Frontal cortex (tissue), 4 donors: ENCODE measurements around the gene ARHGDIA. TPM values are rescaled to one million over a fixed set of nuclear protein-coding genes. Genes with fewer than 3 reads are reported as not detected.

Source experiments
- DNase-seq, 2 donors: peaks; one replicate each; pipeline ENCODE4 v3.0.0; 2012; ENCODE audit warnings: low spot score in 2 of 2
- FAIRE-seq: peaks from 2 replicates; lab custom pipeline; 2012; peaks lifted over from hg19 to GRCh38; lab: Jason Lieb, UNC
- total RNA-seq: library from RNA; depleted of rRNA; stranded (reverse); fragments of >200 nt; gene quantifications from one replicate; pipeline ENCODE4 v1.2.3, GENCODE V29; 2014
- donor health status: control.
- donor health status: control.
- donor health status: control.

Gene ARHGDIA
- total RNA-seq, 1 donor from 2014 or later, result 22.4 TPM

DNA sequence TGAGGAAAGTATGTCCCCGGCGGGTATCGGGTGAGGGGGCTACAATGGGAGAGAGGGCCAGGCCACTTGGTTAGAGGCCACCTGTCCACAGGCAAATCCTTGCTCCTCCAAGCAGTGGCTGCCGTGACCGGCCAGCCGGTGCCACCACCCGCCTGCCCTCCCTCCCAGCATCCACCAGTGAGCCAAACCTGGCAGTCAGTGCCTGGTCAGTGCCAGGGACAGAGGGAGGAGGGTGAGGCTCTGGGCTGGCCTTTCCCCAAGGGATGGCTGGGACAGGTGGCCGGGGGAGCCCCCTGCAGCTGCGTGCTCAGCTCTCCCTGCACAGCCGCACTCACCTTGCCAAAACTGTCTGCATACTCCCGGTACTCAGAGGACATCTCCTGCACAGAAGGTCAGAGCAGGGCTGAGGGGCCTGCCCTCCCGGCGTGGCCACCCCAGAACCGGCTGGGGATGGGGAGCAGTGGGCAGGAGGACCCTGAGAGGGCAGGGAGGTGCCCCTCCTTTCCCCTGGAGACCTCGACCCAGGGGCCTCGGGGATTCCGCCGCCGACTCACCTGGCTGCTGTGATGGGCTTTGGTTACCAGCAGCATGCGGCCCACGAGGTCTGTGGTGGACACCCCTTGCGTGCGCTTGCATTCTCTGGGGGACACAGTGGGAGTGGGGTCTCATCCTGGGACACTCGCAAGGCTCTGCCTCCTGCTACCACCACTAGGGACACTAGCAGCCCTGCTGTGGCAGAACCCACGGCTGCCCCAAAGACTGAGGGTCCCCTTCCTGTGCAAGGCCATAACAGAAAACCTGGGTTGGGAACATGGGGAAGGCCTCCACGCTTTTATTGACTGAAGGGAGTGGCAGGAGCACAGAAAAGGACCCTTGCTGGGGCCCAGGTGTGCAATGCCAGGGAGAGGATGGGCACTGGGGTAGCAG lies 36.3 kb upstream of the ARHGDIA start:
- FAIRE-seq (no peak), DNase-seq (no peak)

DNA sequence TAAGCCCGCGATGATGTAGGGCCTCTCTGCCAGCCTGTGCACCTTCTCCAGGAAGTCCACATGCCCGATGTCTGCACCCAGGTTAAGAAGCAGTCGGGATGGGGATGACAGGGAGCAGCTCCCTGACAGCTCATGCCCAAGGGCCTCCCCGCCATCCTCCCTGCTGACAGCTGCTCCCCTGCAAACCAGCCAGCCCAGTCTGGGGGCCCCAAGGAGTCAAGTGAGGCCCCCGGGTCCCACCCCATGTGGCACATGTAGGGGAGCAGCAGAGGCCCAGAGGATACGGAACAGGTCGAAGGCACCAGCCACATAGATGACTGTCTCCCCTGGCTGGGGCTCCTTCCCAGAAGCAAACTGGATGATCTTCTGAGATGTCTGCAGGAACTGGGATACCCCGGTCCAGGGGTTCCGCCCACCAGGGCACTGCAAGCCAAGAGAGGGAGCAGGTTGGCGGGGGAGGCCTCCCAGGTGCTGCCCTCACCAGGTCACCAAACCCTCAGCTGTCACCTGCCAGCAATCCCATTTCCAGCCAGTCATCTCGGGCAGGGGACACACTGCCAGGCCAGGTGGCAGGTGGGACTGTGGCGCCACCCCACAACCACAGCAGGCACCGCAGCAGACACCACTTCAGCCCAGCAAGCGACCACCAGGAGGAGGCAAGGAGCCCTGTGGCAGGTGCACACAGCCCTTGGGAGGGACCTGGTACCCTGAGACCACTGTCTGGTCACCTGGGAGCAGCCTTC lies 35.5 kb upstream of the ARHGDIA start:
- DNase-seq (no peak), FAIRE-seq (no peak)

GRCh38 chr17:81905993-81906392 lies 34.9 kb upstream of the ARHGDIA start:
- FAIRE-seq (no peak), DNase-seq (no peak)

GRCh38 chr17:81905424-81905875 lies 34.3 kb upstream of the ARHGDIA start:
- DNase-seq (no peak), FAIRE-seq (no peak)

GRCh38 chr17:81904600-81905423 lies 33.7 kb upstream of the ARHGDIA start:
- DNase-seq (no peak), FAIRE-seq (no peak)

DNA sequence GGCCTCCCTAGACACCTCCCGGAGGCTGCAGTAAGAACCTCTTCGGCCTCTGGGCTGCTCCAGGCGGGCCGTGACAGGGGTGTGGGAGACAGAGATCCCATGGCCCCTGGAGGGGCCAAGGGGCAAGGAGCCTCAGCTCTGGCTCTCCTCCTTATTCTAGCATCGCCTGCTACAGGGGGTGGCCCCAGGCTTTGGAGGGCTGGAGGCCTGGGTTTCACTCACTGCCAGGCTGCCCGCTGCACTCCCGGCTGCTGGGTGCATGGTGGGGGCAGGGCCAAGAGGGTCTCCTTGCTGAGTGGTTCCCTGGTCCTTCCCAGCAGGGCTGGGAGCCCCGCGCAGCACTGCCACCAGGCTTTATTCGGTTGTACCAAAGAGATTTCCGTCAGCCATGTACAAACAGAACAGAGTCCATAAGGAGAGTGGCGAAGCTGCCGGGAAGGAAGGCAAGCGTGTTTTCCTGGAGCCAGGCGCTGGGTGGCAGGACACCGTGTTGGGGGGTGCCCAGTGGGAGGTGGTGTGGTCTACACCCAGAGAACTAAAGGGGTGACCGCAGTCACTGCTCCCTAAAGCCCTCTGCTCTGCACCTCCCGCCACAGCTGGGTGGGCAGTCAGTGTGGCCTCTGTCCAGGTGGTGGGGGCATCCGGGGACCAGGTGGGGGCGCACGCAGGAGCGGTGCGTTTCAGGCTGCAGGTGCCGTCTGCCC lies 32.9 kb upstream of the ARHGDIA start:
- no peak for DNase-seq
- FAIRE-seq, result no peak

GRCh38 chr17:81903415-81903831 lies 32.3 kb upstream of the ARHGDIA start:
- DNase-seq, result no peak
- no peak for FAIRE-seq

DNA sequence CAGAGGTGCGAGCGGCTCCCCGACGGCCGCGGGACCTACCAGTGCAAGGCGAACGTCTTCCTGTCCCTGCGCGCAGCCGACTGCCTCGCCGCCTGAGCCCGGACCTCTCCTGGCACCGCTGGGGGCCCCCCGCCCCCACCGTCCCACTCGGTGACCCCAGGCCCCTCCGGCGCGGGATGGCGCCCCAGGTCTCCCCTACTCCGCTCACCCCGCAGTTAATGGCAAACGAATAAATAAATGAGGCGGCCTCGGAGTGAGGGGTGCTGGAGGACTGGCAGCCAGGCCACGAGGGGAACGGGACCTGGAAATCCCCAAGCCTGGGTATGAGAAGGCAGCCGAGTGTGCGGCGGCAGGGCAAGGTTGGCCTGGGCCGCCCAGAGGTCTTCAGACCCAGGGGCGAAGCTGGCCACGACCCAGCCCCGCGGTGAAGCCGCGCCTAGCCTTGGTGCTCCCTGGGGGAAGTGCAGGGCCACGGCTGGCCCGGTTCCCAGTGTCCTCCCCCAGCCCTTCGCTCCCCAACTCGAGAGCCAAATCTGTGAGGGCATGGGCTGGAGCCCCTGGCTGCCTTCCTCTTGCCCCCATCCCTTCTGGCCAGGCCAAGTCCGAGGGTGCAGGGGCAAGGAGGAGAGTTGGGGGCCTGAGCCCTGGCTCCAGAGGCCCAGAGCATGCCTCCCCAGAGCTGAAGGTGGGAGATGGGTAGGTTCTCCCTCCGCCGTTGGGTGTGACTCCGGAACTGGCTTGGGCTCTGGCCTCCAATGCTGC lies 31.7 kb upstream of the ARHGDIA start:
- no peak for DNase-seq
- FAIRE-seq, result no peak

GRCh38 chr17:81902023-81902652 lies 31.0 kb upstream of the ARHGDIA start, which contains the start of gene NPB:
TSS of gene NPB (plus strand) at chr17:81902238. CDS start at chr17:81902278, 40 bp downstream.
- peak; percentile 67 for DNase-seq
- no peak for FAIRE-seq

DNA sequence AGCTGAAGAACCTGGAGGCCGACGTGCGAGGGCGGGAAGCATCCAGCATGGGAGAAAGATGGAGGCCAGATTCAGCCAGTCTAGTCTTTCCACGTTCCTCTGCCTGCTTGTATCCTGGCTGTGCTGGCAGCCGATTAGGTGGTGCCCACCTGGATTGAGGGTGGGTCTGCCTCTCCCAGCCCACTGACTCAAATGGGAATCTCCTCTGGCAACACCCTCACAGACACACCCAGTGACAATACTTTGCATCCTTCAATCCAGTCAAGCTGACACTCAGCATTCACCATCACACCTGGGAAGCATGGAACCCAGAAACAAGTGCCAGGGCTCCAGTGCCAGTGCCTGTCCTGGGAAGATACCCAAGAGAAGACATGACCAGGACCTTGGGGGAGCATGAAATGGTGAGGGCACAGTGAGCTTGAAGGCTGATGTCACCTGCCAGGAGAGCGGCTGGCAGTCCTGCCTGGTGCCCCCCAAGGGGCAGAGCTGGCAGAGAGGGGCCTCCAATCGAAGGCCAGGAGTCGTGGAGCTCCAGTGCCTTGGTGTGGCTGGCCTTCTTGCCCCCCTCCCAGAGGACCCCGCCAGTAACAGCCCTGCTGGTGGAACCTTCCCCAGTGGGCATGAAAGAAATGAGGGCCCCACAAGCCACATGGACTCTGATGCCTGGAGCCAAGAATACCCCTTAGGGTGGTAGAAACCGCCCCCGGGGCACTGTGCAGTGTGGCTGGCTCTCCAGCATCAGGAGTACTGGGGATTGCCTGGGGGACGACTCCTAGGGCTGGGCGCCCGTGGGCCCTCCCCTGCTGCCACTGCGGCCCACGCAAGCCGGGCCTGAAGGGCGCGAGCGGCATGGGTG lies 30.3 kb upstream of the ARHGDIA start:
- FAIRE-seq (no peak), DNase-seq (no peak)

DNA sequence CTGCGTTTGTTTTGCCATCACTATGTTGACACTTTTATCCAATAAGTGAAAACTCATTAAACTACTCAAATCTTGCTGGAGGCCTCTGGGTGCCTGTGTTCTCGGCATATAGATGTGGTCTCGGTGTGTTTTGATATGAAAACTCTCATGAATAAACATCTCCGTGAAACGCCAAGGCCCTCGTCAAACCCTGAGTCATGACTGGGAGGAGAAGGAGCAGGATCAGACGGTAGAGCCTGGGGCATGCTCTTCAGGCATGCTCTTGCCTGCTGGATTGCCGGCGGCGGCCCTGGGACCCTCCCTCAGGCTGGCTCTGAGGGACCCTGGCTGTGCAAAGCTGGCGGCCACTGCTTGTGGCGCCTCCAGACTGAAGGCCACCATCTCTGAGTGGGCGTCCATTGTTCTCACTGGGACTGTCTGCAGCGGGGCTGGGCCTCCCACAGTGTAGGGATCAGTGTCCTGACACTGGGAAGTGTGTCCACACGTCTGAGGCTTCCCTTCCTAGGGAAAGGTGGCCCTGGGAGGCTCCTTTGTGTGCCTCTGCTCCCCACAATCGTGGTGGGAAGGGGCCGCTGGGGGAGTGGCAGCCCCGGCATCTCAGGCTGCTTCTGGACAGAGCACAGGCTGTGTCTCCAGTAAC lies 29.2 kb upstream of the ARHGDIA start:
- no peak for DNase-seq
- FAIRE-seq, result no peak

DNA sequence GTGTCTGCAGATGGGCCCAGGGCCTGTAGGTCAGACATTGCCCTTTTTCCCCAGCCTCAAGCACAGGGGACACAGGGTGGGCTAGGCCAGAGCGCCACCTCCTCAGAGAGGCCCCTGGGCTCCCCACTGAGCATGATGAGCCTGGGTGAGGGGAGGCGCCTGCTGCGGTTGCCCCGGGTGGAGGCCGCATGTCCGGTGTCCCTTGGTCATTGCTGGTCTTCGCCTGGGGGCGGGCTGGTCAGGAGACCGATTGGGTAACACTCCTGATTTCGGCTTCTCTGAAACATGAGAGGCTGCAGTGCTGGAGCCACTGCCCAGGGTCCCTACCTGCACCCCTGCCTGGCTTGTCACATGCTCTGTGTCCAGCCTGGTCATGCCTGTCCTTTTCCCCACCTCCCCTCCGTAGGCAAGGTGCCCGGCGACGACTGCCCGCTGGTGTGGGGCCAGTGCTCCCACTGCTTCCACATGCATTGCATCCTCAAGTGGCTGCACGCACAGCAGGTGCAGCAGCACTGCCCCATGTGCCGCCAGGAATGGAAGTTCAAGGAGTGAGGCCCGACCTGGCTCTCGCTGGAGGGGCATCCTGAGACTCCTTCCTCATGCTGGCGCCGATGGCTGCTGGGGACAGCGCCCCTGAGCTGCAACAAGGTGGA lies 28.5 kb upstream of the ARHGDIA start:
- DNase-seq, result no peak
- FAIRE-seq, result no peak

GRCh38 chr17:81898885-81899284 lies 27.7 kb upstream of the ARHGDIA start:
- no peak for DNase-seq
- no peak for FAIRE-seq

GRCh38 chr17:81898029-81898866 lies 27.1 kb upstream of the ARHGDIA start:
- no peak for DNase-seq
- no peak for FAIRE-seq

DNA sequence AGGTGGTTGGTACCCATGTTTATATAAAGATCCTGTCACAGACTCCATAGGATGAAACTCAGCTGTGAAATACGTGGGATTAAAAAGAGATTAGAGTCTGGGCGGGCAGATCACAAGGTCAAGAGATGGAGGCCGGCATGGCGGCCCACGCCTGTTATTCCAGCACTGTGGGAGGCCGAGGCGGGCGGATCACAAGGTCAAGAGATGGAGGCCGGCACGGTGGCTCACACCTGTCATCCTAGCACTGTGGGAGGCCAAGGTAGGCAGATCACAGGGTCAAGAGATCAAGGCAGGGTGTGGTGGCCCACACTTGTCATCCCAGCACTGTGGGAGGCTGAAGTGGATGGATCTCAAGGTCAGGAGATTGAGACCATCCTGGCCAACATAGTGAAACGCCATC lies 24.3 kb upstream of the ARHGDIA start:
- FAIRE-seq, result no peak
- no peak for DNase-seq

GRCh38 chr17:81891303-81891552 lies 20.1 kb upstream of the ARHGDIA start:
- no peak for DNase-seq
- no peak for FAIRE-seq
